Naive thymus-derived CD8-positive, alpha-beta T cell (primary cell): Measurements from ENCODE around the gene KRTAP22-1. TPM values are rescaled to one million over a fixed set of nuclear protein-coding genes. Genes with fewer than 3 reads are reported as not detected.

Experiments used
- ATAC-seq, 2 donors: fragments of 150-1000 bp; cut with Tn5 transposase in 1 of 2; sonication (Bioruptor Pico), chemical (Tn5 transposase) in 1 of 2; 1 replicate in 1 of 2; 2 replicates in 1 of 2; pipeline ENCODE4 v1.10.0; 2021; ENCODE audit warnings: mild to moderate bottlenecking in 2 of 2, moderate library complexity in 2 of 2
- POLR2A ChIA-PET: fragments of 350-600 bp; sonication (Branson Sonifier 250); formaldehyde crosslinking; loops from one replicate; lab custom pipeline; 2021; ENCODE audit warnings: antibody characterized with exemption; lab: Charles Lee
- DNase-seq, 10 donors: peaks; one replicate each; pipeline versions ENCODE4 v3.0.0 to v3.0.0-alpha.2; 2020 to 2022
- H3K27ac Mint-ChIP-seq, 10 donors: one replicate each; pipeline ENCODE4 v1.8.0; 2020 to 2022; ENCODE audit warnings: mild to moderate bottlenecking in 10 of 10, mixed read lengths in 10 of 10, moderate library complexity in 4 of 10, inconsistent platforms in 1 of 10
- H3K27me3 Mint-ChIP-seq, 5 donors: one replicate each; pipeline ENCODE4 v1.8.0; 2021 to 2022; ENCODE audit warnings: mixed read lengths in 5 of 5
- H3K36me3 Mint-ChIP-seq, 3 donors: one replicate each; pipeline ENCODE4 v1.8.0; 2020 to 2022; ENCODE audit warnings: mixed read lengths in 3 of 3, mild to moderate bottlenecking in 2 of 3, inconsistent platforms in 1 of 3
- H3K4me1 Mint-ChIP-seq, 4 donors: one replicate each; pipeline ENCODE4 v1.8.0; 2021 to 2022; ENCODE audit warnings: mixed read lengths in 4 of 4
- H3K4me3 Mint-ChIP-seq, 10 donors: one replicate each; pipeline ENCODE4 v1.8.0; 2020 to 2022; ENCODE audit warnings: mild to moderate bottlenecking in 10 of 10, mixed read lengths in 10 of 10, moderate library complexity in 6 of 10, inconsistent platforms in 1 of 10
- H3K9me3 Mint-ChIP-seq, 9 donors: one replicate each; pipeline ENCODE4 v1.8.0; 2020 to 2022; ENCODE audit warnings: mixed read lengths in 9 of 9, mild to moderate bottlenecking in 3 of 9, inconsistent platforms in 1 of 9, moderate library complexity in 1 of 9
- polyA plus RNA-seq, 3 donors: library from polyadenylated mRNA; unstranded; fragments of 300-500 nt; fragmentation: Illumina TruSeq; gene quantifications; one replicate each; pipeline ENCODE4 v1.2.3, GENCODE V29; 2021
- total RNA-seq, 8 experiments: library from RNA in 2 of 8; stranded (reverse) in 2 of 8; gene quantifications; one replicate each; pipeline ENCODE4 v1.2.3 and lab custom pipeline; 2021 to 2026

KRTAP22-1 gene
- total and polyA plus RNA-seq, 5 experiments from 2014 or later: not detected

DNA sequence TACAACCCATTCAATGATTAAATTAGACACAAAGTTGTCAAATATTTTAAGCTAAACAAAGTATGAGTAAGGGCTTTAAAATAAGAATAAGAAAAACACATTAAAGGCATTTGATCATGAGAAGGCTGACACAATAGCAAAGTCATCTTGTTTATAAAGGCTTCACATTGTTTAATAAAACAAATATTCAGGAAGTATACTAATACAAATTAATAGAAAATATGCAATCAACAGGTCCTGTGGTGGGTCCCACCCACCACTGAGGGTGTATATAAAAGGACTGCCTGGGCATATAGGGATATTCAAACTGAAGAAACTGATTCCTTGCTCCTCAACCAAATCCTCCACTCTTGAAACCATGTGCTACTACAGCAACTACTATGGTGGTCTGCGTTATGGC is 34.0 kb downstream of the KRTAP22-1 start, which contains the start of gene KRTAP20-2:
Gene KRTAP20-2, plus strand, starts transcription at position 301 of the 400 bp plus-strand sequence. Its CDS starts 58 bp downstream, at position 359.
- H3K9me3 Mint-ChIP-seq: peaks cover 0 to 9% (median 0%) of the 10 kb centered on the region in 9 donors
- H3K27me3 Mint-ChIP-seq: peaks cover 0 to 11% (median 0%) of the 10 kb centered on the region in 5 donors
- no peak within 1 kb of the TSS for H3K4me3 Mint-ChIP-seq
- no peak for ATAC-seq
- POLR2A ChIA-PET: no interaction called here
- no peak within 1 kb of the TSS for H3K27ac Mint-ChIP-seq
- DNase-seq: no peak
- H3K4me1 Mint-ChIP-seq: no peaks in the 10 kb centered on the region
- H3K36me3 Mint-ChIP-seq: no peaks in the 10 kb centered on the region

DNA sequence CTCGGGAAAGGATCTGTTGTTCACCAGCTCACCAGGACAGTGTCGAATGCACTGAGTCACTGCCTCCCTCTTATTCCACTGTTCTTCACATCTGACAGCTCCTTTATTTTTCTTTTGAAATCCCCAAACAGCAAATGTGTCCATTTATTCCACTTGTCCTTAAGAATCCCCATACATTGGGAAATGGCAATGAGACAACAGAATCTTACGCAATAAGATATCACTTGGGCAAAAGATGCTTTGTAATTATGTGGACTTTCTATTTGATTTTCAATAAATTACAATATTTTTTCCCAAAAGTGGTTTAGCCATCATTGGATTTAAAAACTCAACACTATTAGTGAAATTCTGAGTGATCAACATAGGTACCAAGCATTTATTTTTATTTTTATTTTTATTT is 37.8 kb downstream of the KRTAP22-1 start:
- Mint-ChIP-seq H3K27ac (no peak overlapping the region), H3K27me3 (peaks cover 0 to 9% (median 0%) of the 10 kb centered on the region in 5 donors), H3K4me1 (no peaks in the 10 kb centered on the region), H3K36me3 (no peaks in the 10 kb centered on the region), H3K4me3 (no peak overlapping the region), H3K9me3 (peaks cover 0 to 7% (median 2%) of the 10 kb centered on the region in 9 donors)
- DNase-seq (no peak), ATAC-seq (no peak)
- POLR2A ChIA-PET: no interaction called here

DNA sequence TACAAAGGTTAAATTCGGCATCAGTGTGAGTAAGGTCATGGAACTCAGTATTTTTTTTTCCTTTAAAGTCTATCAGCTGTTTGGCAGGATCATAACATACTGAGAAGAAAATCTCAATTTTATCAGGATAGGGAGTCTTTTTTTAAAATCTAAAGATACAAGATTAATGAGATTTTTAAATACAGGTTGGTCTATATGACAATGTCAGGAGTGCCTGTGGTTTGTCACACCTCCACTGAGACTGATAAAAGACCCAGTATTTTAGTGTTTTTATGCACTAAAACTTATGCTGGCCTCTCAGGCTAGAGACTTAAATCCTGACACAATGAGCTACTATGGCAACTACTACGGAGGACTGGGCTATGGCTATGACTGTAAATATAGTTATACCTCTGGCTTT is 41.7 kb downstream of the KRTAP22-1 start, which contains the start of gene KRTAP20-3:
Gene KRTAP20-3, plus strand, starts transcription at position 301 of the 400 bp plus-strand sequence.
- Mint-ChIP-seq H3K4me1 (no peaks in the 10 kb centered on the region), H3K9me3 (peaks cover 0 to 22% (median 3%) of the 10 kb centered on the region in 9 donors), H3K4me3 (no peak within 1 kb of the TSS), H3K36me3 (no peaks in the 10 kb centered on the region), H3K27ac (no peak within 1 kb of the TSS), H3K27me3 (peaks cover 0 to 9% (median 0%) of the 10 kb centered on the region in 5 donors)
- DNase-seq (no peak), ATAC-seq (no peak)
- POLR2A ChIA-PET: no interaction called here

DNA sequence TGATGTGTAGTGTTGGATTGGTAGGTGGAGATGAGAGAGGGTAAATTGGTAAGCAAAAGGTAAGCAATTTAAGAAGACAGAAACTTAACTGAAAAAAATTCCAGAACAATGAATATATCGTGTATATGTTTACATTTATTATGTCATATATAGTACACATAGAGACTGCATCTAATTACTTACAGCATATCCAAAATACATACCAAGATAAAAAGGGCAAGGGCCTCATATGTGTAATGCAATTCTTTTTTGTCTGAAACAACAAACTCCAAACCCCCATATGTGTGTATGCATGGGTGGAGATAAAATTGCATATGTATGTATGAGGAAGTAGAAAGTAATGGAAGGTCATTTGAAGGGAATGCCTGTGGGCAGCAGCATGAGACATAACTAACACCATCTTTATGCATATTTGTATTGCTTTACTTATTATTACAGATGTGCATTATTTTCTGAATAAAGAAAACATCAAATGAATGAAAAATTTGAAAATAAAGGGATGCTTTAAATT is 46.1 kb downstream of the KRTAP22-1 start:
- ATAC-seq: no peak
- H3K27ac Mint-ChIP-seq: no peak overlapping the region
- no peaks in the 10 kb centered on the region for H3K36me3 Mint-ChIP-seq
- DNase-seq: no peak
- H3K4me3 Mint-ChIP-seq: no peak overlapping the region
- POLR2A ChIA-PET: no interaction called here
- H3K27me3 Mint-ChIP-seq: peaks cover 0 to 4% (median 3%) of the 10 kb centered on the region in 5 donors
- H3K9me3 Mint-ChIP-seq: peaks cover 0 to 22% (median 0%) of the 10 kb centered on the region in 9 donors
- no peaks in the 10 kb centered on the region for H3K4me1 Mint-ChIP-seq

Other genes starting within 250 kb of the KRTAP22-1 start
- not detected for gene KRTAP13-2, start 228.8 kb upstream of the KRTAP22-1 start, total RNA-seq
- not detected for gene KRTAP13-2, start 228.8 kb upstream of the KRTAP22-1 start, polyA plus RNA-seq
- gene KRTAP13-1, start 205.1 kb upstream of the KRTAP22-1 start, total RNA-seq: not detected
- gene KRTAP13-1, start 205.1 kb upstream of the KRTAP22-1 start, polyA plus RNA-seq: not detected
- not detected for gene KRTAP13-3, start 175.2 kb upstream of the KRTAP22-1 start, total RNA-seq
- not detected for gene KRTAP13-3, start 175.2 kb upstream of the KRTAP22-1 start, polyA plus RNA-seq
- gene KRTAP13-4, start 170.9 kb upstream of the KRTAP22-1 start, total RNA-seq: not detected
- not detected for gene KRTAP13-4, start 170.9 kb upstream of the KRTAP22-1 start, polyA plus RNA-seq
- gene KRTAP15-1, start 160.8 kb upstream of the KRTAP22-1 start, total RNA-seq: not detected
- not detected for gene KRTAP15-1, start 160.8 kb upstream of the KRTAP22-1 start, polyA plus RNA-seq
- gene KRTAP19-1, start 120.7 kb upstream of the KRTAP22-1 start, total RNA-seq: not detected
- gene KRTAP19-1, start 120.7 kb upstream of the KRTAP22-1 start, polyA plus RNA-seq: not detected
- gene KRTAP19-2, start 113.7 kb upstream of the KRTAP22-1 start, total RNA-seq: not detected
- gene KRTAP19-2, start 113.7 kb upstream of the KRTAP22-1 start, polyA plus RNA-seq: not detected
- not detected for gene KRTAP19-3, start 109.1 kb upstream of the KRTAP22-1 start, total RNA-seq
- not detected for gene KRTAP19-3, start 109.1 kb upstream of the KRTAP22-1 start, polyA plus RNA-seq
- gene KRTAP19-4, start 103.9 kb upstream of the KRTAP22-1 start, total RNA-seq: not detected
- not detected for gene KRTAP19-4, start 103.9 kb upstream of the KRTAP22-1 start, polyA plus RNA-seq
- gene KRTAP19-5, start 98.9 kb upstream of the KRTAP22-1 start, total RNA-seq: not detected
- gene KRTAP19-5, start 98.9 kb upstream of the KRTAP22-1 start, polyA plus RNA-seq: not detected
- gene KRTAP19-6, start 59.2 kb upstream of the KRTAP22-1 start, total RNA-seq: not detected
- gene KRTAP19-6, start 59.2 kb upstream of the KRTAP22-1 start, polyA plus RNA-seq: not detected
- gene KRTAP19-7, start 39.8 kb upstream of the KRTAP22-1 start, total RNA-seq: not detected
- not detected for gene KRTAP19-7, start 39.8 kb upstream of the KRTAP22-1 start, polyA plus RNA-seq
- not detected for gene KRTAP22-2, start 10.7 kb upstream of the KRTAP22-1 start, total RNA-seq
- not detected for gene KRTAP22-2, start 10.7 kb upstream of the KRTAP22-1 start, polyA plus RNA-seq
- gene KRTAP6-3, start 8.6 kb upstream of the KRTAP22-1 start, total RNA-seq: not detected
- not detected for gene KRTAP6-3, start 8.6 kb upstream of the KRTAP22-1 start, polyA plus RNA-seq
- gene KRTAP6-2, start 2.2 kb upstream of the KRTAP22-1 start, total RNA-seq: not detected
- gene KRTAP6-2, start 2.2 kb upstream of the KRTAP22-1 start, polyA plus RNA-seq: not detected
- gene KRTAP6-1, start 12.8 kb downstream of the KRTAP22-1 start, total RNA-seq: not detected
- gene KRTAP6-1, start 12.8 kb downstream of the KRTAP22-1 start, polyA plus RNA-seq: not detected
- not detected for gene KRTAP20-1, start 15.3 kb downstream of the KRTAP22-1 start, total RNA-seq
- not detected for gene KRTAP20-1, start 15.3 kb downstream of the KRTAP22-1 start, polyA plus RNA-seq
- not detected for gene KRTAP20-4, start 19.5 kb downstream of the KRTAP22-1 start, total RNA-seq
- not detected for gene KRTAP20-4, start 19.5 kb downstream of the KRTAP22-1 start, polyA plus RNA-seq
- not detected for gene KRTAP20-2, start 34.1 kb downstream of the KRTAP22-1 start, total RNA-seq
- not detected for gene KRTAP20-2, start 34.1 kb downstream of the KRTAP22-1 start, polyA plus RNA-seq
- not detected for gene KRTAP20-3, start 41.8 kb downstream of the KRTAP22-1 start, total RNA-seq
- not detected for gene KRTAP20-3, start 41.8 kb downstream of the KRTAP22-1 start, polyA plus RNA-seq
- not detected for gene KRTAP21-3, start 117.7 kb downstream of the KRTAP22-1 start, total RNA-seq
- not detected for gene KRTAP21-3, start 117.7 kb downstream of the KRTAP22-1 start, polyA plus RNA-seq
- gene KRTAP21-2, start 146.2 kb downstream of the KRTAP22-1 start, total RNA-seq: not detected
- not detected for gene KRTAP21-2, start 146.2 kb downstream of the KRTAP22-1 start, polyA plus RNA-seq
- not detected for gene KRTAP21-1, start 154.3 kb downstream of the KRTAP22-1 start, total RNA-seq
- gene KRTAP21-1, start 154.3 kb downstream of the KRTAP22-1 start, polyA plus RNA-seq: not detected
- not detected for gene KRTAP8-1, start 212.2 kb downstream of the KRTAP22-1 start, total RNA-seq
- not detected for gene KRTAP8-1, start 212.2 kb downstream of the KRTAP22-1 start, polyA plus RNA-seq
- not detected for gene KRTAP7-1, start 228.7 kb downstream of the KRTAP22-1 start, total RNA-seq
- not detected for gene KRTAP7-1, start 228.7 kb downstream of the KRTAP22-1 start, polyA plus RNA-seq